ENCODE measurements around the gene PPP1R36.

Gene PPP1R36

GRCh38 chr14:64525354-64525753 is 24.4 kb upstream of the PPP1R36 start:
- Histone ChIP-seq H3K9ac (ENCODE audit: low read depth, low read length) (no peak overlapping the region), H3K36me3 (ENCODE audit: insufficient read depth, low read depth, low read length) (peaks cover 23% of the 10 kb centered on the region), H3K9me3 (ENCODE audit: insufficient read depth, low read depth, low read length) (no peaks in the 10 kb centered on the region)

GRCh38 chr14:64531567-64531966 is 18.2 kb upstream of the PPP1R36 start:
- Histone ChIP-seq H3K36me3 (ENCODE audit: insufficient read depth, low read depth, low read length) (no peaks in the 10 kb centered on the region), H3K27ac (ENCODE audit: low read length) (no peak overlapping the region), H3K4me1 (ENCODE audit: insufficient read depth, low read length) (no peaks in the 10 kb centered on the region), H3K4me3 (ENCODE audit: low read length) (no peak overlapping the region), H3K9ac (ENCODE audit: low read depth, low read length) (no peak overlapping the region), H3K9me3 (ENCODE audit: insufficient read depth, low read depth, low read length) (no peaks in the 10 kb centered on the region), H3K27me3 (ENCODE audit: insufficient read depth, low read length) (no peaks in the 10 kb centered on the region)

More at GRCh38 chr14:64525354-64525753, 24.4 kb upstream of the PPP1R36 start:
- H3K27ac ChIP-seq (ENCODE audit: low read length) = no peak overlapping the region
- H3K4me3 ChIP-seq (ENCODE audit: low read length) = no peak overlapping the region
- H3K4me1 ChIP-seq (ENCODE audit: insufficient read depth, low read length) = no peaks in the 10 kb centered on the region
- H3K27me3 ChIP-seq (ENCODE audit: insufficient read depth, low read length) = no peaks in the 10 kb centered on the region

DNA sequence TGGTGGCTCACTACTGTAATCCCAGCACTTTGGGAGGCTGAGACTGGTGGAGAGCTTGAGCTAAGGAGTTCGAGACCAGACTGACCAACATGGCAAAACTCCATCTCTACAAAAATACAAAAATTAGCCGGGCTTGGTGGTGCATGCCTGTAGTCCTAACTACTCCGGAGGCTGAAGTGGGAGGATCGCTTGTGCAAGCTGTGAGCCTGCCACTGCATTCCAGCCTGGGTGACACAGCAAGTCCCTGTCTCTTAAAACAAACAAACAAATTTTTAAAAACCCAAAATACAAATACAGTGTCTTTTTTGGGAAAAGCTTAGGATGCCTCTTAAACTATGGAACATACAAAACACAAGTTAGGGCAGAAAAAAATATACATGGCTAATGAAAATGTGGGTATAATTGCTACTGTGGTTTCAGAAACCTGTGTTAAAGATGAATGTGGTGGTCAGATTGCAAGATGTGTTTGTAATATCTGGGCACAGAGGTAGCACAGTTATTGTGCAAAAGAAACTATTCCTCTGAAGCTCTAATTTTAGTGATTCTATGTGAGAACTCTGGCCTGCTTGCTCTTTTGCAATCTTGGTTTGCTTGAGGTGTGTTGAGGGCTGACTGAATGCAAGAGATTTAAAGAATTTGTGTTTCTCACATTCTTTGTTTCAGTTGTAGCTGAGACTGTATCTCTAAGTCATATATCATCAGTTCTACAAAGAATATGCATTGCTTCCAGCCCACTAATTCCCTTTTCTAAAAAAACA is 13.1 kb upstream of the PPP1R36 start:
- Histone ChIP-seq H3K36me3 (ENCODE audit: insufficient read depth, low read depth, low read length) (no peaks in the 10 kb centered on the region), H3K4me3 (ENCODE audit: low read length) (no peak overlapping the region), H3K9me3 (ENCODE audit: insufficient read depth, low read depth, low read length) (peaks cover 11% of the 10 kb centered on the region), H3K9ac (ENCODE audit: low read depth, low read length) (no peak overlapping the region), H3K27ac (ENCODE audit: low read length) (no peak overlapping the region), H3K4me1 (ENCODE audit: insufficient read depth, low read length) (peaks cover 4% of the 10 kb centered on the region; the same call in 1 of the 2 replicates), H3K27me3 (ENCODE audit: insufficient read depth, low read length) (0 out of 2 replicates have a peak, but pooled peaks cover 10% of the 10 kb centered on the region)

DNA sequence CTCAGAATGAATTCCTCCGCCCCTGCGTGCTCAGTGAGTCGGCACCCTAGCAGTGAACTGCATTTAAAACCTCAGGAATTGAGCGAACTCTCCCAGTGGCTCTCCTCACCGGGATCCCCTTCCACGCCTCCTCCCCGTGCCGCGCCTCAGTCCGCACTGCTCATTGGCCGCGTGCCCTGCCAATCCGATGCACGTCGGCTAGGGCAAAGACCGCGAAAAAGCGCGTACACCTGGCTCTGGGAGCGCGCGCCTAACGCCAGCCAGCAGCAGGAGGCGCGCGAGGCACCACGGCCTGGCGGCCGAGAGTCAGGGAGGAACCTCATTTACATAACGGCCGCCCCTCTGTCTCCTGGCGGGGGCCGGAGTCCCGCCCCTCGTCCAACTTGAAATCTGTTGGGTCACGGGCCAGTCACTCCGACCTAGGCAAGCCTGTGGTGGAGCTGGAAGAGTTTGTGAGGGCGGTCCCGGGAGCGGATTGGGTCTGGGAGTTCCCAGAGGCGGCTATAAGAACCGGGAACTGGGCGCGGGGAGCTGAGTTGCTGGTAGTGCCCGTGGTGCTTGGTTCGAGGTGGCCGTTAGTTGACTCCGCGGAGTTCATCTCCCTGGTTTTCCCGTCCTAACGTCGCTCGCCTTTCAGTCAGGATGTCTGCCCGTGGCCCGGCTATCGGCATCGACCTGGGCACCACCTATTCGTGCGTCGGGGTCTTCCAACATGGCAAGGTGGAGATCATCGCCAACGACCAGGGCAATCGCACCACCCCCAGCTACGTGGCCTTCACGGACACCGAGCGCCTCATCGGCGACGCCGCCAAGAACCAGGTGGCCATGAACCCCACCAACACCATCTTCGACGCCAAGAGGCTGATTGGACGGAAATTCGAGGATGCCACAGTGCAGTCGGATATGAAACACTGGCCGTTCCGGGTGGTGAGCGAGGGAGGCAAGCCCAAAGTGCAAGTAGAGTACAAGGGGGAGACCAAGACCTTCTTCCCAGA is 9.3 kb upstream of the PPP1R36 start, which contains the start of gene HSPA2:
Gene HSPA2 (plus strand): TSS at position 534 of the 995 bp plus-strand sequence. CDS start 109 bp downstream, at position 643.
- peak within 1 kb of the TSS; percentile 75 for H3K27ac ChIP-seq (ENCODE audit: low read length)
- peak within 1 kb of the TSS; percentile 80 for H3K4me3 ChIP-seq (ENCODE audit: low read length)

DNA sequence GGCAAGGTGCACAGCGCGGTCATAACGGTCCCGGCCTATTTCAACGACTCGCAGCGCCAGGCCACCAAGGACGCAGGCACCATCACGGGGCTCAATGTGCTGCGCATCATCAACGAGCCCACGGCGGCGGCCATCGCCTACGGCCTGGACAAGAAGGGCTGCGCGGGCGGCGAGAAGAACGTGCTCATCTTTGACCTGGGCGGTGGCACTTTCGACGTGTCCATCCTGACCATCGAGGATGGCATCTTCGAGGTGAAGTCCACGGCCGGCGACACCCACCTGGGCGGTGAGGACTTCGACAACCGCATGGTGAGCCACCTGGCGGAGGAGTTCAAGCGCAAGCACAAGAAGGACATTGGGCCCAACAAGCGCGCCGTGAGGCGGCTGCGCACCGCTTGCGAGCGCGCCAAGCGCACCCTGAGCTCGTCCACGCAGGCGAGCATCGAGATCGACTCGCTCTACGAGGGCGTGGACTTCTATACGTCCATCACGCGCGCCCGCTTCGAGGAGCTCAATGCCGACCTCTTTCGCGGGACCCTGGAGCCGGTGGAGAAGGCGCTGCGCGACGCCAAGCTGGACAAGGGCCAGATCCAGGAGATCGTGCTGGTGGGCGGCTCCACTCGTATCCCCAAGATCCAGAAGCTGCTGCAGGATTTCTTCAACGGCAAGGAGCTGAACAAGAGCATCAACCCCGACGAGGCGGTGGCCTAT is 8.3 kb upstream of the PPP1R36 start:
- H3K27me3 ChIP-seq (ENCODE audit: insufficient read depth, low read length) = 0 out of 2 replicates have a peak, but pooled peaks cover 10% of the 10 kb centered on the region
- H3K36me3 ChIP-seq (ENCODE audit: insufficient read depth, low read depth, low read length) = no peaks in the 10 kb centered on the region
- no peak overlapping the region for H3K27ac ChIP-seq (ENCODE audit: low read length)
- no peak overlapping the region for H3K4me3 ChIP-seq (ENCODE audit: low read length)
- H3K9me3 ChIP-seq (ENCODE audit: insufficient read depth, low read depth, low read length) = peaks cover 15% of the 10 kb centered on the region
- peaks cover 21% of the 10 kb centered on the region; the same call in 1 of the 2 replicates for H3K4me1 ChIP-seq (ENCODE audit: insufficient read depth, low read length)
- no peak overlapping the region for H3K9ac ChIP-seq (ENCODE audit: low read depth, low read length)

More for the DNA sequence above, 9.3 kb upstream of the PPP1R36 start, which contains the start of gene HSPA2:
- H3K9ac ChIP-seq (ENCODE audit: low read depth, low read length) = peak within 1 kb of the TSS; percentile 92; the same call in 1 of the 2 replicates
- peaks cover 15% of the 10 kb centered on the region for H3K9me3 ChIP-seq (ENCODE audit: insufficient read depth, low read depth, low read length)
- H3K27me3 ChIP-seq (ENCODE audit: insufficient read depth, low read length) = 0 out of 2 replicates have a peak, but pooled peaks cover 10% of the 10 kb centered on the region
- H3K36me3 ChIP-seq (ENCODE audit: insufficient read depth, low read depth, low read length) = no peaks in the 10 kb centered on the region
- peaks cover 21% of the 10 kb centered on the region; the same call in 1 of the 2 replicates for H3K4me1 ChIP-seq (ENCODE audit: insufficient read depth, low read length)

DNA sequence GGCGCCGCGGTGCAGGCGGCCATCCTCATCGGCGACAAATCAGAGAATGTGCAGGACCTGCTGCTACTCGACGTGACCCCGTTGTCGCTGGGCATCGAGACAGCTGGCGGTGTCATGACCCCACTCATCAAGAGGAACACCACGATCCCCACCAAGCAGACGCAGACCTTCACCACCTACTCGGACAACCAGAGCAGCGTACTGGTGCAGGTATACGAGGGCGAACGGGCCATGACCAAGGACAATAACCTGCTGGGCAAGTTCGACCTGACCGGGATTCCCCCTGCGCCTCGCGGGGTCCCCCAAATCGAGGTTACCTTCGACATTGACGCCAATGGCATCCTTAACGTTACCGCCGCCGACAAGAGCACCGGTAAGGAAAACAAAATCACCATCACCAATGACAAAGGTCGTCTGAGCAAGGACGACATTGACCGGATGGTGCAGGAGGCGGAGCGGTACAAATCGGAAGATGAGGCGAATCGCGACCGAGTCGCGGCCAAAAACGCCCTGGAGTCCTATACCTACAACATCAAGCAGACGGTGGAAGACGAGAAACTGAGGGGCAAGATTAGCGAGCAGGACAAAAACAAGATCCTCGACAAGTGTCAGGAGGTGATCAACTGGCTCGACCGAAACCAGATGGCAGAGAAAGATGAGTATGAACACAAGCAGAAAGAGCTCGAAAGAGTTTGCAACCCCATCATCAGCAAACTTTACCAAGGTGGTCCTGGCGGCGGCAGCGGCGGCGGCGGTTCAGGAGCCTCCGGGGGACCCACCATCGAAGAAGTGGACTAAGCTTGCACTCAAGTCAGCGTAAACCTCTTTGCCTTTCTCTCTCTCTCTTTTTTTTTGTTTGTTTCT is 7.6 kb upstream of the PPP1R36 start:
- Histone ChIP-seq H3K27ac (ENCODE audit: low read length) (no peak overlapping the region), H3K4me3 (ENCODE audit: low read length) (peak overlapping the region; percentile 53), H3K9ac (ENCODE audit: low read depth, low read length) (no peak overlapping the region)

GRCh38 chr14:64542836-64543201 is 6.9 kb upstream of the PPP1R36 start:
- Histone ChIP-seq H3K4me1 (ENCODE audit: insufficient read depth, low read length) (peaks cover 21% of the 10 kb centered on the region; the same call in 1 of the 2 replicates), H3K27me3 (ENCODE audit: insufficient read depth, low read length) (0 out of 2 replicates have a peak, but pooled peaks cover 10% of the 10 kb centered on the region), H3K9ac (ENCODE audit: low read depth, low read length) (peak overlapping the region; percentile 51; the same call in 1 of the 2 replicates), H3K27ac (ENCODE audit: low read length) (no peak overlapping the region), H3K36me3 (ENCODE audit: insufficient read depth, low read depth, low read length) (no peaks in the 10 kb centered on the region), H3K4me3 (ENCODE audit: low read length) (peak overlapping the region; percentile 53), H3K9me3 (ENCODE audit: insufficient read depth, low read depth, low read length) (peaks cover 15% of the 10 kb centered on the region)

More for the DNA sequence above, 7.6 kb upstream of the PPP1R36 start:
- Histone ChIP-seq H3K36me3 (ENCODE audit: insufficient read depth, low read depth, low read length) (no peaks in the 10 kb centered on the region), H3K4me1 (ENCODE audit: insufficient read depth, low read length) (peaks cover 21% of the 10 kb centered on the region; the same call in 1 of the 2 replicates), H3K9me3 (ENCODE audit: insufficient read depth, low read depth, low read length) (peaks cover 15% of the 10 kb centered on the region), H3K27me3 (ENCODE audit: insufficient read depth, low read length) (0 out of 2 replicates have a peak, but pooled peaks cover 10% of the 10 kb centered on the region)

GRCh38 chr14:64544607-64545312 is 5.0 kb upstream of the PPP1R36 start:
- Histone ChIP-seq H3K4me1 (ENCODE audit: insufficient read depth, low read length) (peaks cover 22% of the 10 kb centered on the region; the same call in 1 of the 2 replicates), H3K4me3 (ENCODE audit: low read length) (peak overlapping the region; percentile 53), H3K27ac (ENCODE audit: low read length) (no peak overlapping the region)

DNA sequence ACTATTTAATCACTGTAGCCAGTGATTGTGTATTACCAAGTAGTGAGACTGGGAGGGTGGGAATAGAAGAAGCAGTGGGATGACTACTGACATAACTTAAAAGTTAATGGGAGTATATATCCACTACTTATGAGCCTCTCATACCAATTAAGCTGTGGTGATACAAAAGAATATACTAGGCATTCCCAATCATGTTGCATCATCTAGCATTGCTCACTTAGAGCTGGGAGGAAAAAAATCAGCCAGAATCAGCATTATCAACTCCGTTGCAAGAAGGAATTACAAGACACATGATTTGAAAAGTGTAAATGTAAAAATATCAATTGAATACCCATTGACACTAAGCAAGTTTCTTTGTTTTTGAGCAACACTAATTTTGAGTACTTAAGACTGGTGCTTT is 745 bp upstream of the PPP1R36 start:
- H3K9ac ChIP-seq (ENCODE audit: low read depth, low read length) = no peak overlapping the region
- H3K27ac ChIP-seq (ENCODE audit: low read length) = no peak overlapping the region
- no peaks in the 10 kb centered on the region for H3K9me3 ChIP-seq (ENCODE audit: insufficient read depth, low read depth, low read length)

More at GRCh38 chr14:64544607-64545312, 5.0 kb upstream of the PPP1R36 start:
- Histone ChIP-seq H3K27me3 (ENCODE audit: insufficient read depth, low read length) (peaks cover 15% of the 10 kb centered on the region), H3K36me3 (ENCODE audit: insufficient read depth, low read depth, low read length) (no peaks in the 10 kb centered on the region), H3K9ac (ENCODE audit: low read depth, low read length) (peak overlapping the region; percentile 17; the same call in 1 of the 2 replicates), H3K9me3 (ENCODE audit: insufficient read depth, low read depth, low read length) (peaks cover 15% of the 10 kb centered on the region)

More for the DNA sequence above, 745 bp upstream of the PPP1R36 start:
- H3K27me3 ChIP-seq (ENCODE audit: insufficient read depth, low read length) = peaks cover 35% of the 10 kb centered on the region
- peak overlapping the region; percentile 70; the same call in 1 of the 2 replicates for H3K4me3 ChIP-seq (ENCODE audit: low read length)
- peaks cover 18% of the 10 kb centered on the region; the same call in 1 of the 2 replicates for H3K4me1 ChIP-seq (ENCODE audit: insufficient read depth, low read length)
- H3K36me3 ChIP-seq (ENCODE audit: insufficient read depth, low read depth, low read length) = no peaks in the 10 kb centered on the region

Measured in iPS-20b (cell line).